Inflammatory macrophage (primary cell): ENCODE measurements around the gene MIOS.
A peak's percentile ranks its signal among the peaks of the same experiment; 100 is the strongest.

Source experiments
- DNase-seq, 2 donors: peaks; one replicate each; pipeline ENCODE4 v3.0.0-alpha.2; 2020 to 2022
- total RNA-seq, 18 experiments: gene quantifications; one replicate each; lab custom pipeline; 2026; ENCODE audit warnings: mixed read lengths in 6 of 18, inconsistent platforms in 2 of 18; lab: John Stamatoyannopoulos, UW

The MIOS gene
- total RNA-seq, result 21.8 to 64.2 (median 47.3) reads per million in 18 experiments

- peak; percentile 78 to 89 for DNase-seq
Measured at GRCh38 chr7:7566651-7567611, at the start of gene MIOS. Gene MIOS (plus strand): TSS chr7:7566884. CDS start chr7:7572476, 5,592 bp downstream.

- DNase-seq, result peak in 1 of 2 donors; percentile 17
Measured at GRCh38 chr7:7517754-7518153, 48.9 kb upstream of the MIOS start.

- peak; percentile 37 to 48 for DNase-seq
Measured at GRCh38 chr7:7519056-7519455, 47.6 kb upstream of the MIOS start.

- no peak for DNase-seq
Measured at GRCh38 chr7:7519528-7519927, 47.2 kb upstream of the MIOS start.

GRCh38 chr7:7521259-7521658 lies 45.4 kb upstream of the MIOS start:
- no peak for DNase-seq

GRCh38 chr7:7522421-7522820 lies 44.3 kb upstream of the MIOS start:
- no peak for DNase-seq

GRCh38 chr7:7524121-7524520 lies 42.6 kb upstream of the MIOS start:
- DNase-seq, result no peak

GRCh38 chr7:7526006-7526405 lies 40.7 kb upstream of the MIOS start:
- no peak for DNase-seq

- DNase-seq, result no peak
Measured at GRCh38 chr7:7527047-7527446, 39.6 kb upstream of the MIOS start.

- DNase-seq, result no peak
Measured at GRCh38 chr7:7529328-7529727, 37.4 kb upstream of the MIOS start.

GRCh38 chr7:7533831-7534430 lies 32.8 kb upstream of the MIOS start:
- no peak for DNase-seq

GRCh38 chr7:7535691-7536090 lies 31.0 kb upstream of the MIOS start, which contains the start of gene COL28A1:
Gene COL28A1 (minus strand): TSS chr7:7535873. CDS start chr7:7532875, 2,998 bp downstream.
- DNase-seq, result no peak

- no peak for DNase-seq
Measured at GRCh38 chr7:7536396-7537019, 30.2 kb upstream of the MIOS start.

GRCh38 chr7:7537711-7538110 lies 29.0 kb upstream of the MIOS start:
- no peak for DNase-seq

GRCh38 chr7:7539152-7539551 lies 27.5 kb upstream of the MIOS start:
- no peak for DNase-seq

GRCh38 chr7:7539711-7540110 lies 27.0 kb upstream of the MIOS start:
- no peak for DNase-seq

- no peak for DNase-seq
Measured at GRCh38 chr7:7542251-7542835, 24.3 kb upstream of the MIOS start.

GRCh38 chr7:7548407-7548806 lies 18.3 kb upstream of the MIOS start:
- DNase-seq, result no peak

GRCh38 chr7:7550663-7551062 lies 16.0 kb upstream of the MIOS start:
- DNase-seq, result no peak

- no peak for DNase-seq
Measured at GRCh38 chr7:7552199-7552598, 14.5 kb upstream of the MIOS start.

- DNase-seq, result no peak
Measured at GRCh38 chr7:7553386-7553785, 13.3 kb upstream of the MIOS start.

GRCh38 chr7:7554021-7554432 lies 12.7 kb upstream of the MIOS start:
- DNase-seq, result no peak
